Right lobe of liver (tissue), 4 donors: ENCODE data around the gene LMBR1.

Experiments used
- POLR2A ChIP-seq: fragments of 450-650 bp; IDR thresholded peaks from one replicate; pipeline ENCODE4 v1.6.1; 2017; ENCODE audit warnings: antibody characterized with exemption, mild to moderate bottlenecking
- TF ChIP-seq, protein P1 (sequence below), 4 donors: fragments of 200-600 bp in 3 of 4; fragments of 450-650 bp in 1 of 4; IDR thresholded peaks; one replicate each; pipeline versions ENCODE4 v1.5.1 to v1.8.0; 2016 to 2022; ENCODE audit warnings: antibody characterized with exemption in 4 of 4, mild to moderate bottlenecking in 2 of 4
- donor health status: DM: no; HTN: no; CAD: no.
- donor health status: DM: no; HTN: no; CAD: no.
- donor health status: DM: no; HTN: yes; CAD: no.

DNA sequence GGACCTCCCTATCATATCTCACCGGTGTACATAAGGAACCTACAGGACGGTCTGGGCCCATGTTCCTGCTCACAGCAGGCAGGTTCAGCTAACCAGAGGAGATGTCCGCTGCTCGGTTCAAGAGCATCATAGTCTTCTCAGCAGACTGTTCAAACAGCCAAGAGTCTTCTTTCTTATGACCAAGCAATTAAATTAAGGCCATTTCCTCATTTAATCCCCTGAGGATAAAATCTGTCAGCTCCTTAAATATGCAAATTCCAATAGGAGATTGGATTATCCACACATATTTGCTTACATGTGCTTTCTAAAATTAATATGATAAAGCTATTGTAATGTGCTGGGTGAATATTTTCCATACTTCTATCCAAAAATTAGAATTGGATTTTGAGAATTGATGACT is 59.7 kb downstream of the LMBR1 start:
- TF ChIP-seq, protein P1, sequence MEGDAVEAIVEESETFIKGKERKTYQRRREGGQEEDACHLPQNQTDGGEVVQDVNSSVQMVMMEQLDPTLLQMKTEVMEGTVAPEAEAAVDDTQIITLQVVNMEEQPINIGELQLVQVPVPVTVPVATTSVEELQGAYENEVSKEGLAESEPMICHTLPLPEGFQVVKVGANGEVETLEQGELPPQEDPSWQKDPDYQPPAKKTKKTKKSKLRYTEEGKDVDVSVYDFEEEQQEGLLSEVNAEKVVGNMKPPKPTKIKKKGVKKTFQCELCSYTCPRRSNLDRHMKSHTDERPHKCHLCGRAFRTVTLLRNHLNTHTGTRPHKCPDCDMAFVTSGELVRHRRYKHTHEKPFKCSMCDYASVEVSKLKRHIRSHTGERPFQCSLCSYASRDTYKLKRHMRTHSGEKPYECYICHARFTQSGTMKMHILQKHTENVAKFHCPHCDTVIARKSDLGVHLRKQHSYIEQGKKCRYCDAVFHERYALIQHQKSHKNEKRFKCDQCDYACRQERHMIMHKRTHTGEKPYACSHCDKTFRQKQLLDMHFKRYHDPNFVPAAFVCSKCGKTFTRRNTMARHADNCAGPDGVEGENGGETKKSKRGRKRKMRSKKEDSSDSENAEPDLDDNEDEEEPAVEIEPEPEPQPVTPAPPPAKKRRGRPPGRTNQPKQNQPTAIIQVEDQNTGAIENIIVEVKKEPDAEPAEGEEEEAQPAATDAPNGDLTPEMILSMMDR (IDR thresholded peaks at IDR 0.05) = no peak
- TF ChIP-seq POLR2A = no peak
